GM19395 (cell line): ENCODE data around the gene CCDC146.
"Not testable (repeated sequence)": the region's sequence is repeated elsewhere in the genome, so short reads cannot be mapped to it uniquely, and the experiment has no call there.

Experiments
- ATAC-seq: cut with Tn5 transposase; IDR thresholded peaks from one replicate; pipeline ENCODE4 v1.9.1; 2021; ENCODE audit warnings: mild to moderate bottlenecking, moderate library complexity; ENCODE audit not compliant: unreplicated experiment

The CCDC146 gene

DNA sequence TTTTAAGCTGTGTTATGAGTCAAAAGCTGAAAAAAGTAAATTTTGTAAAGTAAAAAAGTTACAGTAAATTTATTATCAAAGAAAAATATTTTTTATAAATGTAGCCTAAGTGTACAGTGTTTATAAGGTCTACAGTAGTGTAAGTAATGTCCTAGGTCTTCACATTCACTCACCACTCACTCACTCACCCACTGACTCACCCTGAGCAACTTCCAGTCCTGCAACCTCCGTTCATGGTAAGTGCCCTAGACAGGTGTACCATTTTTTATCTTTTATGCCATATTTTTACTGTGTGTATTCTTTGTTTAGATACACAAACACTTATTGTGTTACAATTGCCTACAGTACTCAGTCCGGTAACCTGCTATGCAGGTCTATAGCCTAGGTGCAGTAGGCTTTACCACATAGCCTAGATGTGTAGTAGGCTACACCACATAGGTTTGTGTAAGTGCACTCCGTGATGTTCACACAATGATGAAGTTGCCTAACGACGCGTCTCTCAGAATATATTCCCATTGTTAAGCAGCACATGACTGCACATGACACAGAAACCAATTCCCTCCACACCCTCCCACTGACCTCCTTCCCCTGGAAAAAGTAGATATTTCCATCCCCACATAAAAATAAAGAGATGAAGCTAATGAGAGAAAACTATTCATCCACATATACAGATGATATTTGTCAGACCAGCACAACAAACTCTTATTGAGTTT is 122.0 kb downstream of the CCDC146 start:
- ATAC-seq = no peak

- ATAC-seq = no peak
These were observed 122.8 kb downstream of the CCDC146 start for GRCh38 chr7:77245015-77245755.

- ATAC-seq = no peak
These were observed 123.7 kb downstream of the CCDC146 start for GRCh38 chr7:77246026-77246640.

- peak; percentile 93 for ATAC-seq
These were observed 124.9 kb downstream of the CCDC146 start for GRCh38 chr7:77247206-77247850.

- no peak for ATAC-seq
These were observed 125.7 kb downstream of the CCDC146 start for GRCh38 chr7:77248154-77248553.

GRCh38 chr7:77252506-77252905 is 130.1 kb downstream of the CCDC146 start:
- no peak for ATAC-seq

- no peak for ATAC-seq
These were observed 130.7 kb downstream of the CCDC146 start for GRCh38 chr7:77253151-77253550.

GRCh38 chr7:77254429-77254828 is 132.0 kb downstream of the CCDC146 start:
- no peak for ATAC-seq

DNA sequence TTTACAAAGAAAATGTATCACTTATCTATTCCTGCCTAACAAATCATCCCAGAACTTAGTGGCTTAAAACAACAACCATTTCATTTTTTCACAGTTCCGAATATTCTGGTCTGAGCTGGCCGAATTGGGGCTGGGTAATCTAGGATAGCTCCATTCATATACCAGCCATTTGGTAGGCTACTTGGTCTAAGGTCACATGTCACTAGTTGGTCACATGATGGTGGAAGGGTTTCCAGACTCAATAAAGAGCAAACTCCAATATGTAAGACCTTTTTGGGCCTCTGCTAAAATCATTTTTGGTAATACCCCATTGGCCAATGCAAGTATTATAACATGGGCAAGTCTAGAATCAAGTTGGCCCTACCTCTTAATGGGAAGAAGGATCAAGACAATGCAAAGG is 132.5 kb downstream of the CCDC146 start:
- no peak for ATAC-seq

GRCh38 chr7:77258014-77258413 is 135.6 kb downstream of the CCDC146 start:
- no peak for ATAC-seq

- ATAC-seq = no peak
These were observed 136.2 kb downstream of the CCDC146 start for GRCh38 chr7:77258593-77258992.

- no peak for ATAC-seq
These were observed 139.9 kb downstream of the CCDC146 start for GRCh38 chr7:77262316-77262715.

DNA sequence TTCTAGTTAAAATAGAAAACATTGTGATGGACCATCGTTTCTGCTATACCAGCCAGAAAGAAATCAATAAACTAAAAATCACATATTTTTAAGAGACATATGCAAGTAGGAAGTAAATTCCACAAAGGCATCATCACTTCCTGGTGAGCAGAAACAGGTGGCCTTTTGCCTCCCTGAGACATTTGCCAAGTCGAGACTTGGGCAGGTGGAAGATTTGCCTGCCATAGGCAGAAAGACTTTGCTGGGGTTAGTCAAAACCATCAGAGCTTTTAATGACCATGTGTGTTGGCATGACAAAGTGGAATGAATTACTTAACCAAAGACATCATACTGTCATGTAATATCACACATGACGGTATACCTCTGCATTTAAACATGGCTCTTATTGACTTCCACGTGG is 143.3 kb downstream of the CCDC146 start:
- no peak for ATAC-seq

- ATAC-seq = peak; percentile 91
These were observed 143.9 kb downstream of the CCDC146 start for GRCh38 chr7:77266291-77266794.

GRCh38 chr7:77269360-77270093 is 147.1 kb downstream of the CCDC146 start:
- ATAC-seq = peak; percentile 81

GRCh38 chr7:77270094-77270480 is 147.7 kb downstream of the CCDC146 start:
- ATAC-seq = no peak

DNA sequence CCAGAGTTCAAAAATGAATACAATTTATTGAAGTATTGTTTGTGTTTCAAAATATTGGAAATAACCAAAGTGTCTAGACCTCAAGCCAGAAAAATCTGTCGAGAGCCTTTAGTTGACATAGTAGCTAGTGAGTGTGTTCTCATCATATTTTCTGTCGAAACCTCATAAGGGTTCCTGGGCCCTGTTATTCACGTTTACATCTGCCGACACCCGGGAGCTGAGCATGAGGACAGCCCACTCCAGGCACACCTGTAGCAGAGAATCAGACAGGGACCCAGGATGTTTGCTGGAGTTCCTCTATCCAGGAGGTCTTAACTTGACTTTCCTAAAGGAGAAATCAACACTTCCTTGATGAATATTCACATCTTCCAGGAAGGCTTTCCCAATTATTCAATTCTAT is 149.4 kb downstream of the CCDC146 start:
- no peak for ATAC-seq

- not testable (repeated sequence) for ATAC-seq
These were observed 153.2 kb downstream of the CCDC146 start for GRCh38 chr7:77275663-77276062.

DNA sequence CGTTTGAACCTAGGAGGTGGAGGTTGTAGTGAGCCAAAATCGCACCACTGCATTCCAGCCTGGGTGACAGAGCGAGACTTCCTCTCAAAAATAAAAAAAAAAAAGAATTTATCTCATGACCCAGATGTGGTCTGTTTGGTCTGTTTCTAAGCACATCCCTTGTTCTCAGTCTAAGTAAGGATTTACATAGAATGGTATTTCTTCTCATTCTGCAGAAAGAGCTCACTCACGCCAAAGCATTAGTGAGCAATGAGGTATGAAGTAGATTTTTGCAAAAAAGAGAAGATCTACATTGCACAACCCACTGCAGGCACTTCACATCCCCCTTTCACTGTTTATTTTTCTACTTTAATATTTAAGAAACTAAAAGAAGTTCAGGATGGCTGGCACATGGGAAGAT is 153.7 kb downstream of the CCDC146 start:
- no peak for ATAC-seq

- no peak for ATAC-seq
These were observed 159.5 kb downstream of the CCDC146 start for GRCh38 chr7:77281780-77282478.
